ENCODE data around the gene KCNAB2. TPM values are rescaled to one million over a fixed set of nuclear protein-coding genes. Genes with fewer than 3 reads are reported as not detected.

The KCNAB2 gene
- total RNA-seq, 1 donor from 2014 or later, result 8.8 TPM

DNA sequence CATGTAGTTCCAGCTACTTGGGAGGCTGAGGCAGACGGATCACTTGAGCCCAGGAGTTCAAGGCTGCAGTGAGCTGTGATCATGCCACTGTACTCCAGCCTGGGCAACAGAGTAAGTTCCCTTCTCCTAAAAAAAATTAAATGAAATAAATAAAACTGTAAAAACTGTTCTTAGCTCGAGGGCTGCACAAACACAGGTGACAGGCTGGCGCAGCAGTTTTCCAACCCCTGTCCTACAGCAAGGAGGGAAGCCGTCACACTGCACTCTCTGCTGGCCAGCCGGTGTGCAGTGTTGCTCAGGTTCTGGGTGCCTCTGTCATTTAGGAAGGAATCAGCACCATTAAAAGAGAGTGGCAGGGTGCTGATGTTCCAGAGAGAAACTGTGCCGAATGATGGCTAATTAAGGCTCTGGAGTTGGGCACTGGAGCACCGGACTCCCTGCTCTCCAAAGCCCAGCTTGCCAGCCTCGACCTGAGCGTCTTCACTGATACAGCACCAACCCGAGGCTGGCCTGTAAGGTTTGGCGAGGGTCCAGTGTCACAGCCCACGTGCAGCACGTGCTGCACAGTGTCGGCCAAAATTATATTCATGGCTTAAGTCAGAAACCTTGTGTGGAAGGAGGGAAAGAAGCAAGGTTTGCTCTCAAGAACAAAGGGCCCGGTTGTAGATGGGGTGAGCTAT lies 26.4 kb upstream of the KCNAB2 start:
- intact Hi-C loops (cut with DNase I), result no loop called here
- DNase-seq (ENCODE audit: extremely low spot score in 2 of 2), result no peak
- Histone ChIP-seq H3K9me3 (no peaks in the 10 kb centered on the region), H3K27ac (no peak overlapping the region), H3K4me3 (no peak overlapping the region), H3K4me1 (no peaks in the 10 kb centered on the region), H3K36me3 (no peaks in the 10 kb centered on the region), H3K27me3 (no peaks in the 10 kb centered on the region)
- TF ChIP-seq, protein P1, sequence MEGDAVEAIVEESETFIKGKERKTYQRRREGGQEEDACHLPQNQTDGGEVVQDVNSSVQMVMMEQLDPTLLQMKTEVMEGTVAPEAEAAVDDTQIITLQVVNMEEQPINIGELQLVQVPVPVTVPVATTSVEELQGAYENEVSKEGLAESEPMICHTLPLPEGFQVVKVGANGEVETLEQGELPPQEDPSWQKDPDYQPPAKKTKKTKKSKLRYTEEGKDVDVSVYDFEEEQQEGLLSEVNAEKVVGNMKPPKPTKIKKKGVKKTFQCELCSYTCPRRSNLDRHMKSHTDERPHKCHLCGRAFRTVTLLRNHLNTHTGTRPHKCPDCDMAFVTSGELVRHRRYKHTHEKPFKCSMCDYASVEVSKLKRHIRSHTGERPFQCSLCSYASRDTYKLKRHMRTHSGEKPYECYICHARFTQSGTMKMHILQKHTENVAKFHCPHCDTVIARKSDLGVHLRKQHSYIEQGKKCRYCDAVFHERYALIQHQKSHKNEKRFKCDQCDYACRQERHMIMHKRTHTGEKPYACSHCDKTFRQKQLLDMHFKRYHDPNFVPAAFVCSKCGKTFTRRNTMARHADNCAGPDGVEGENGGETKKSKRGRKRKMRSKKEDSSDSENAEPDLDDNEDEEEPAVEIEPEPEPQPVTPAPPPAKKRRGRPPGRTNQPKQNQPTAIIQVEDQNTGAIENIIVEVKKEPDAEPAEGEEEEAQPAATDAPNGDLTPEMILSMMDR (IDR thresholded peaks at IDR 0.05), result no peak
- TF ChIP-seq POLR2AphosphoS5 (IDR thresholded peaks at IDR 0.05; ENCODE audit: insufficient read depth in 1 of 2, low read depth in 1 of 2) (no peak), POLR2A (IDR thresholded peaks at IDR 0.05) (no peak)

DNA sequence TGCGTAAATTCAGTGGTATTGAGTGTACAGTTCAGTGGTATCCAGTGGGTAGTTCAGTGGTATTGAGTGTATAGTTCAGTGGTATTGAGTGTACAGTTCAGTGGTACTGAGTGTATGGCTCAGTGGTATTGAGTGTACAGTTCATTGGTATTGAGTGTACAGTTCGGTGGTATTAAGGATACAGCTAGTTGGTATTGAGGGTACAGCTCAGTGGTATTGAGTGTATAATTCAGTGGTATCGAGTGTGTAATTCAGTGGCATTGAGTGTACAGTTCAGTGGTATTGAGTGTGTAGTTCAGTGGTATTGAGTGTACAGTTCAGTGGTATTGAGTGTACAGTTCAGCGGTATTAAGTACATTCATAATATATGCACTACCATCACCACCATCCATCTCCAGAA lies 23.5 kb upstream of the KCNAB2 start:
- H3K27me3 ChIP-seq, result no peaks in the 10 kb centered on the region
- DNase-seq (ENCODE audit: extremely low spot score in 2 of 2), result no peak
- H3K4me3 ChIP-seq, result no peak overlapping the region
- H3K27ac ChIP-seq, result no peak overlapping the region
- no peaks in the 10 kb centered on the region for H3K9me3 ChIP-seq
- TF ChIP-seq POLR2A (IDR thresholded peaks at IDR 0.05) (no peak), POLR2AphosphoS5 (IDR thresholded peaks at IDR 0.05; ENCODE audit: insufficient read depth in 1 of 2, low read depth in 1 of 2) (no peak)
- TF ChIP-seq, protein P1 (IDR thresholded peaks at IDR 0.05), result no peak
- H3K36me3 ChIP-seq, result no peaks in the 10 kb centered on the region
- intact Hi-C loops (cut with DNase I), result no loop called here
- H3K4me1 ChIP-seq, result peaks cover 14% of the 10 kb centered on the region

DNA sequence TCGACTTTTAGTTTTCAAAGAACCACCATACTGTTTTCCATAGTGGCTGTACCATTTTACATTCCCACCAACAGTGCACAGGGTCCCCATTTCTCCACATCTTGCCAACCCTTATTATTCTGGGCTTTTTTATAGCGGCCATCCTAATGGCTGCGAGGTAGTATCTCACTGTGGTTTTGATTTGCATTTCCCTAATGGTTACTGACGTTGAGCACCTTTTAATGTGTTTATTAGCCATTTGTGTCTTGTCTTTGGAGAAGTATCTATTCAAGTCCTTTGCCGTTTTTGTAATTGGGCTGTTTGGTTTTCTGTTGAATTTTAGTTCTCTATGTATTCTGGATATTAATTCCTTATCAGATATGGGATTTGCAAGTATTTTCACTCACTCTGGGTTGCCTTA lies 22.3 kb upstream of the KCNAB2 start:
- Histone ChIP-seq H3K27ac (no peak overlapping the region), H3K4me3 (no peak overlapping the region), H3K4me1 (peaks cover 14% of the 10 kb centered on the region), H3K9me3 (no peaks in the 10 kb centered on the region), H3K36me3 (no peaks in the 10 kb centered on the region), H3K27me3 (no peaks in the 10 kb centered on the region)
- intact Hi-C loops (cut with DNase I), result no loop called here
- TF ChIP-seq, protein P1 (IDR thresholded peaks at IDR 0.05), result no peak
- no peak for TF ChIP-seq POLR2A (IDR thresholded peaks at IDR 0.05)
- TF ChIP-seq POLR2AphosphoS5 (IDR thresholded peaks at IDR 0.05; ENCODE audit: insufficient read depth in 1 of 2, low read depth in 1 of 2), result no peak
- DNase-seq (ENCODE audit: extremely low spot score in 2 of 2), result no peak

DNA sequence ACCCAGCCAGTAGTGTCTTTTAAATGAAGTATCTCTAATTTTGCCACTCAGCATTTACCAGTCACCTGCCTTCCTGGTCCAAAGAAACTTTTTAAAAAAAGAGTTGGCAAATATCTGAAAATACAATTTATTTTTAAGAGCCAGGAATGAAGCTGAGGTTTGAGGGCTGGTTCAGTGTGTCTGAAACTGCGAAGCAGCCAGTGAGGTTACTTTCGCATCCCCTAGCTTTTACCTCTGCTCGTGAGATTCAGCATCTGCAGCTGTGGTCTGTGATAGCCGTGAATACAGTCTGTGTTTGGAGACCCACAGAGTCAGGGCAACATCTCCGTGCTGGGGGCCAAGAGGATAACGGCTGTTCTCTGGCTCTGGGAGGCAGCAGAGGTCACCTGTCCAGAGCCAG lies 21.3 kb upstream of the KCNAB2 start:
- no peak overlapping the region for H3K27ac ChIP-seq
- no peaks in the 10 kb centered on the region for H3K36me3 ChIP-seq
- no peaks in the 10 kb centered on the region for H3K27me3 ChIP-seq
- no peak for DNase-seq (ENCODE audit: extremely low spot score in 2 of 2)
- H3K4me1 ChIP-seq, result peaks cover 14% of the 10 kb centered on the region
- no peaks in the 10 kb centered on the region for H3K9me3 ChIP-seq
- intact Hi-C loops (cut with DNase I), result no loop called here
- no peak overlapping the region for H3K4me3 ChIP-seq
- TF ChIP-seq POLR2A (IDR thresholded peaks at IDR 0.05) (no peak), POLR2AphosphoS5 (IDR thresholded peaks at IDR 0.05; ENCODE audit: insufficient read depth in 1 of 2, low read depth in 1 of 2) (no peak)
- TF ChIP-seq, protein P1 (IDR thresholded peaks at IDR 0.05), result no peak

DNA sequence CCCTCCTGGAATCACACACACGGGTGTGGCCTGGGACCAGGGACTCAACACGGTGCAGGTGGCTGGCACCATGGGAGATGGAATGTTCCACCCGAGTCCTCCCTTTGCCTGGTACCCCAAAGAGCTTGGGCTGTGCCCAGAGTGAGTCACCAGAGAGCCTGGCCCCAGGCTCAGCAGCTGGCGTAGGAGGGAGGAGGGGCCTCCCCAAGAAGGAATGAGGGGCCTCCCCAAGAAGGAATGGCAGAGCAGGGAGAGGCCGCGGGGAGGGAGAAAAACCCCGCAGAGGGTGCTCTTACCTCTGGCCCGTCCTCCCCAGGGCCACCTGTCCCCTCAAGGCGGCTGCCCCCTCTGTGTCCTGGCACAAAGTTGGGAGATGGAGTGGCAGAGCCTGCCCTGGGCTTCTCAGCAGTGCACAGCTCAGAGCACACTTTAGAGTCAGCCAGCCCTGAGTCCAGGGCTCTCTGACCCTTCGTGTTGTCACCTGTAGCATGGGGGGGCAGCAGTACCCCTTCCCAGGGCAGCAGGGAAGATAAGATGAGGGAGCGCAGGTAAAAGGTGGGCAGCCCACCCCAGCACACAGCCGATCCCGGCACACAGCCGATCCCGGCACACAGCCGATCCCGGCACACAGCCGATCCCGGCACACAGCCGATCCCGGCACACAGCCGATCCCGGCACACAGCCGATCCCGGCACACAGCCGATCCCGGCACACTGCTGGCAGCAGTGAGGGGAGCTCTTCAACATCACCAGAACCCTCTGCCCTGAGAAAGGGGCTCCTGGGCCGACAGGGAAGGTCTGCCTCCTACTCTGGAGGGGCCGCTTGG lies 20.2 kb upstream of the KCNAB2 start:
- DNase-seq (ENCODE audit: extremely low spot score in 2 of 2), result no peak
- Histone ChIP-seq H3K36me3 (no peaks in the 10 kb centered on the region), H3K27me3 (no peaks in the 10 kb centered on the region), H3K9me3 (no peaks in the 10 kb centered on the region), H3K4me1 (peaks cover 14% of the 10 kb centered on the region), H3K27ac (no peak overlapping the region), H3K4me3 (peak overlapping the region; percentile 13 to 20)
- intact Hi-C loops (cut with DNase I), result no loop called here
- no peak for TF ChIP-seq POLR2AphosphoS5 (IDR thresholded peaks at IDR 0.05; ENCODE audit: insufficient read depth in 1 of 2, low read depth in 1 of 2)
- TF ChIP-seq, protein P1 (IDR thresholded peaks at IDR 0.05), result no peak
- no peak for TF ChIP-seq POLR2A (IDR thresholded peaks at IDR 0.05)
